BJ (cell line): ENCODE measurements around the gene PCBP3. TPM values are rescaled to one million over a fixed set of nuclear protein-coding genes. Genes with fewer than 3 reads are reported as not detected.
"Not testable (repeated sequence)": the region's sequence is repeated elsewhere in the genome, so short reads cannot be mapped to it uniquely, and the experiment has no call there.

ENCODE experiments used
- CTCF ChIA-PET: fragments of 350-600 bp; formaldehyde crosslinking; extraction: SDS; loops from one replicate; lab custom pipeline; 2021; ENCODE audit warnings: antibody characterized with exemption, inconsistent platforms; lab: Yijun Ruan, JAX
- POLR2A ChIA-PET: fragments of 300-600 bp; sonication (Branson Sonifier 250); formaldehyde crosslinking; extraction: SDS; loops from one replicate; lab custom pipeline; 2021; ENCODE audit warnings: antibody characterized with exemption; lab: Charles Lee
- DNase-seq: peaks from one replicate; pipeline ENCODE4 v3.0.0-alpha.2; 2011; ENCODE audit warnings: low read depth
- H3K27me3 ChIP-seq: 2 replicates; pipeline ENCODE4 v1.6.0; 2011; ENCODE audit warnings: low read length; ENCODE audit not compliant: control insufficient read depth, insufficient read depth
- H3K36me3 ChIP-seq: 2 replicates; pipeline ENCODE4 v1.5.1; 2011; ENCODE audit warnings: low read length; ENCODE audit not compliant: control insufficient read depth, insufficient read depth
- H3K4me3 ChIP-seq: 2 replicates; pipeline ENCODE4 v1.5.1; 2011; ENCODE audit warnings: low read depth, mild to moderate bottlenecking, control low read depth, low read length
- CTCF ChIP-seq: IDR thresholded peaks from 2 replicates; pipeline ENCODE4 v1.5.1; 2011; ENCODE audit warnings: low read depth, mild to moderate bottlenecking, control low read depth, inconsistent platforms, low read length, moderate library complexity; ENCODE audit not compliant: insufficient read depth
- polyA plus RNA-seq: library from polyadenylated mRNA; depleted of rRNA; stranded (reverse); fragments of >200 nt; gene quantifications from 2 replicates; pipeline ENCODE4 v1.2.3, GENCODE V29; 2011

PCBP3 gene
- polyA plus RNA-seq, 1 experiment: 2.1 TPM

- ChIA-PET POLR2A (no interaction called here), CTCF (interaction anchor here (1.5 to 1.8 kb wide), 2 partner anchors 13 to 15 kb away, joined by 4 to 5 read pairs; no protein-coding TSS in a partner anchor)
- Histone ChIP-seq H3K36me3 (no peaks in the 10 kb centered on the region), H3K27me3 (peaks cover 13% of the 10 kb centered on the region), H3K4me3 (no peak overlapping the region)
- no peak for TF ChIP-seq CTCF
- DNase-seq: no peak
These were observed 32.2 kb upstream of the PCBP3 start for GRCh38 chr21:45611296-45611695.

GRCh38 chr21:45611939-45612664, 31.4 kb upstream of the PCBP3 start:
- CTCF ChIA-PET: interaction anchor here (1.5 to 1.8 kb wide), 2 partner anchors 14 to 15 kb away, joined by 4 to 5 read pairs; no protein-coding TSS in a partner anchor
- POLR2A ChIA-PET: no interaction called here
- TF ChIP-seq CTCF: no peak
- Histone ChIP-seq H3K4me3 (no peak overlapping the region), H3K27me3 (peaks cover 14% of the 10 kb centered on the region), H3K36me3 (no peaks in the 10 kb centered on the region)
- DNase-seq: peak; percentile 20

GRCh38 chr21:45612665-45613019, 30.9 kb upstream of the PCBP3 start:
- POLR2A ChIA-PET, H3K4me3 ChIP-seq, H3K36me3 ChIP-seq, DNase-seq: not testable (repeated sequence)
- H3K27me3 ChIP-seq: peaks cover 14% of the 10 kb centered on the region
- CTCF ChIA-PET: interaction anchor here (0.9 to 1.5 kb wide), 2 partner anchors 14 to 16 kb away, joined by 3 to 5 read pairs; no protein-coding TSS in a partner anchor

GRCh38 chr21:45613396-45613795, 30.1 kb upstream of the PCBP3 start:
- no peak for DNase-seq
- Histone ChIP-seq H3K27me3 (peaks cover 12% of the 10 kb centered on the region), H3K36me3 (no peaks in the 10 kb centered on the region), H3K4me3 (no peak overlapping the region)
- no peak for TF ChIP-seq CTCF
- POLR2A ChIA-PET: no interaction called here
- CTCF ChIA-PET: interaction anchor here (0.9 kb wide), 1 partner anchor 17 kb away, joined by 3 read pairs; no protein-coding TSS in a partner anchor

GRCh38 chr21:45613881-45614280, 29.6 kb upstream of the PCBP3 start:
- no peaks in the 10 kb centered on the region for H3K36me3 ChIP-seq
- H3K4me3 ChIP-seq: no peak overlapping the region
- DNase-seq: no peak
- TF ChIP-seq CTCF: no peak
- ChIA-PET POLR2A (no interaction called here), CTCF (no interaction called here)
- H3K27me3 ChIP-seq: peaks cover 11% of the 10 kb centered on the region
